ENCODE data around the gene DGKQ.

DNA sequence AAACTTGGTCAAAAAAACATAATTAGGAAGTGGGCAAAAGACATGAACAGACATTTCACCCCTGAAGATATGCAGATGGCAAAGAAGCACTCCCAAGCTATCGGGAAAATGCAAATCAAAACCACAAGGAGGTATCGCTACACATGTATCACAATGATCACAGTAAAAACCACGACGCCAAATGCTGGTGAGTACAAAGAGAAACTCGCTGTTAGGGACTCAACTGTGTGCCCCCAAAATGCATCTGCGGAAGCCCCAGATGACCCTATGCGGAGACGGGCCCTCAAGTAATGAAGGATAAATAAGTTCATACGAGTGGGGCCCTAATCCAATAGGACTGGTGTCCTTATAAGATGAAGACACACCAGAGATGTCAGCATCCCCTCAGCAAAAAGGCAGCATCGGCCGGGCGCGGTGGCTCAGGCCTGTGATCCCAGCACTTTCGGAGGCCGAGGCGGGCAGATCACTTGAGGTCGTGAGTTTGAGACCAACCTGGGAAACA lies 51.5 kb downstream of the DGKQ start:
- TF ChIP-seq, protein P1, sequence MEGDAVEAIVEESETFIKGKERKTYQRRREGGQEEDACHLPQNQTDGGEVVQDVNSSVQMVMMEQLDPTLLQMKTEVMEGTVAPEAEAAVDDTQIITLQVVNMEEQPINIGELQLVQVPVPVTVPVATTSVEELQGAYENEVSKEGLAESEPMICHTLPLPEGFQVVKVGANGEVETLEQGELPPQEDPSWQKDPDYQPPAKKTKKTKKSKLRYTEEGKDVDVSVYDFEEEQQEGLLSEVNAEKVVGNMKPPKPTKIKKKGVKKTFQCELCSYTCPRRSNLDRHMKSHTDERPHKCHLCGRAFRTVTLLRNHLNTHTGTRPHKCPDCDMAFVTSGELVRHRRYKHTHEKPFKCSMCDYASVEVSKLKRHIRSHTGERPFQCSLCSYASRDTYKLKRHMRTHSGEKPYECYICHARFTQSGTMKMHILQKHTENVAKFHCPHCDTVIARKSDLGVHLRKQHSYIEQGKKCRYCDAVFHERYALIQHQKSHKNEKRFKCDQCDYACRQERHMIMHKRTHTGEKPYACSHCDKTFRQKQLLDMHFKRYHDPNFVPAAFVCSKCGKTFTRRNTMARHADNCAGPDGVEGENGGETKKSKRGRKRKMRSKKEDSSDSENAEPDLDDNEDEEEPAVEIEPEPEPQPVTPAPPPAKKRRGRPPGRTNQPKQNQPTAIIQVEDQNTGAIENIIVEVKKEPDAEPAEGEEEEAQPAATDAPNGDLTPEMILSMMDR (IDR thresholded peaks at IDR 0.05): no peak
- TF ChIP-seq POLR2A (IDR thresholded peaks at IDR 0.05): no peak
